Ascending aorta (tissue), 2 donors: Measurements from ENCODE around the gene ZBTB2. TPM values are rescaled to one million over a fixed set of nuclear protein-coding genes. Genes with fewer than 3 reads are reported as not detected.

Experiments
- DNase-seq, 2 donors: peaks; one replicate each; pipeline ENCODE4 v3.0.0-alpha.2; 2019; ENCODE audit warnings: low spot score in 2 of 2
- H3K27ac ChIP-seq, 2 donors: fragments of 200-600 bp; sonication (generic); one replicate each; pipeline ENCODE4 v1.5.1; 2016 to 2017; ENCODE audit warnings: mild to moderate bottlenecking in 1 of 2
- H3K27me3 ChIP-seq: fragments of 200-600 bp; sonication (generic); one replicate; pipeline ENCODE4 v1.5.1; 2017
- H3K36me3 ChIP-seq, 2 donors: fragments of 200-600 bp; sonication (generic); one replicate each; pipeline ENCODE4 v1.5.1; 2016
- H3K4me1 ChIP-seq, 2 donors: fragments of 200-600 bp; sonication (generic); one replicate each; pipeline ENCODE4 v1.5.1; 2016 to 2017; ENCODE audit warnings: mild to moderate bottlenecking in 1 of 2
- H3K4me3 ChIP-seq, 2 donors: fragments of 200-600 bp; sonication (generic); one replicate each; pipeline ENCODE4 v1.5.1; 2016 to 2017; ENCODE audit warnings: mild to moderate bottlenecking in 1 of 2
- H3K9me3 ChIP-seq, 2 donors: fragments of 200-600 bp; sonication (generic); one replicate each; pipeline ENCODE4 v1.5.1; 2016
- CTCF ChIP-seq, 3 experiments: fragments of 200-600 bp in 2 of 3; fragments of 450-650 bp in 1 of 3; sonication (generic) in 2 of 3; IDR thresholded peaks; one replicate each; pipeline ENCODE4 v1.5.1; 2016 to 2019; ENCODE audit warnings: antibody characterized with exemption in 3 of 3, mild to moderate bottlenecking in 1 of 3, moderate library complexity in 1 of 3
- intact Hi-C: fragments of 100-400 bp; cut with DNase I; formaldehyde crosslinking; loops from one replicate; pipeline ENCODE4 v1.15.1; 2023
- total RNA-seq: library from RNA; depleted of rRNA; stranded (reverse); fragments of >200 nt; gene quantifications from one replicate; pipeline ENCODE4 v1.1.0, GENCODE V29; 2016

ZBTB2 gene
- total RNA-seq, 1 donor from 2014 or later = 9.9 TPM

DNA sequence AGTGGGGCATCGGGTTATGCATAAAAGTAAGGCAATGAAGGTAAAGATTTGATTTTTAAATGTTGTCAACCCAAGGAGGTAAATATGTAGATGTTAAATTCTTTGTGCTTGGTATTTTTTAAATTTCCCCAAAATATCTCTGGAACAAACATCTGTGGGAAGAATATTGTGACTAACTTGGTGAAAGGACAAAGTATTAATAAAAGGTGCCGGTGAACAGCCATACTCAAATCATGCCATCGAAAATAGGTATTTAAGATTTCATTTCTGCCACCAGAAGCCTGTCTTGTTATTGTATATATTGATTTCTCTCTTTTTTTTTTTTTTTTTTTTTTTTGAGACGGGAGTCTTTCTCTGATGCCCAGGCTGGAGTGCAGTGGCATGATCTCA, 12.6 kb upstream of the ZBTB2 start:
- TF ChIP-seq CTCF (IDR thresholded peaks at IDR 0.05) = no peak
- DNase-seq = no peak
- Histone ChIP-seq H3K27me3 (no peaks in the 10 kb centered on the region), H3K4me3 (no peak overlapping the region), H3K36me3 (peaks cover 16 to 35% of the 10 kb centered on the region in 2 donors), H3K27ac (peak overlapping the region in 1 of 2 donors; percentile 4), H3K4me1 (peaks cover 0 to 9% of the 10 kb centered on the region in 2 donors), H3K9me3 (no peaks in the 10 kb centered on the region)
- intact Hi-C loops = no loop called here

GRCh38 chr6:151402228-151402627, 10.9 kb upstream of the ZBTB2 start:
- no peak overlapping the region for H3K27ac ChIP-seq
- H3K27me3 ChIP-seq = no peaks in the 10 kb centered on the region
- peaks cover 0 to 13% of the 10 kb centered on the region in 2 donors for H3K4me1 ChIP-seq
- no peak for TF ChIP-seq CTCF (IDR thresholded peaks at IDR 0.05)
- DNase-seq = no peak
- intact Hi-C loops = no loop called here
- H3K4me3 ChIP-seq = no peak overlapping the region
- H3K36me3 ChIP-seq = peaks cover 9 to 27% of the 10 kb centered on the region in 2 donors
- no peaks in the 10 kb centered on the region for H3K9me3 ChIP-seq

DNA sequence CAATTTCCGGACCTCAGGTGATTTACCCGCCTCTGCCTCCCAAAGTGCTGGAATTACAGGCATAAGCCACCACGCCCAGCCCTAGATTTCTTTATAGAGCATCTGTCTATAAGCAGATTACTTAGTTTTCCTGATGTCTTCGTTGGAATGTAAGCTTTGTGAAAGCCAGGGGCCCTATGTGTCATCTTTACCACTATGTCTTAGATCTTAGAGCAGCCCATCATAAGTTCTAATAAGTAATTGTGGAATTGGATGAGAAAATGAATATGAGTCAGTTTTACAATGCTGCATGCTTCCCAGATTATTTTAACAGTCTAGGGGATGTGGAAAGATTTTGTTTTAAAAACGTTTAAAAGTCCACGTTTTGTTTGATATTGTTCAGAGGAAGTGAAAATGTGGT, 9.1 kb upstream of the ZBTB2 start:
- H3K4me1 ChIP-seq = peaks cover 0 to 15% of the 10 kb centered on the region in 2 donors
- H3K9me3 ChIP-seq = no peaks in the 10 kb centered on the region
- no peak overlapping the region for H3K27ac ChIP-seq
- TF ChIP-seq CTCF (IDR thresholded peaks at IDR 0.05) = no peak
- peaks cover 4 to 27% of the 10 kb centered on the region in 2 donors for H3K36me3 ChIP-seq
- H3K4me3 ChIP-seq = no peak overlapping the region
- DNase-seq = no peak
- no peaks in the 10 kb centered on the region for H3K27me3 ChIP-seq
- intact Hi-C loops = no loop called here

GRCh38 chr6:151399679-151400078, 8.3 kb upstream of the ZBTB2 start:
- peaks cover 0 to 16% of the 10 kb centered on the region in 2 donors for H3K4me1 ChIP-seq
- H3K4me3 ChIP-seq = no peak overlapping the region
- TF ChIP-seq CTCF (IDR thresholded peaks at IDR 0.05) = no peak
- no peaks in the 10 kb centered on the region for H3K9me3 ChIP-seq
- intact Hi-C loops = no loop called here
- no peak for DNase-seq
- no peaks in the 10 kb centered on the region for H3K27me3 ChIP-seq
- H3K27ac ChIP-seq = no peak overlapping the region
- peaks cover 4 to 20% of the 10 kb centered on the region in 2 donors for H3K36me3 ChIP-seq

- Histone ChIP-seq H3K36me3 (peaks cover 0 to 4% of the 10 kb centered on the region in 2 donors), H3K4me3 (peak overlapping the region in 1 of 2 donors; percentile 76), H3K9me3 (no peaks in the 10 kb centered on the region), H3K27ac (peak overlapping the region in 1 of 2 donors; percentile 98), H3K4me1 (peaks cover 5 to 35% of the 10 kb centered on the region in 2 donors), H3K27me3 (no peaks in the 10 kb centered on the region)
- no peak for DNase-seq
- intact Hi-C loops = loop anchor here (5.0 kb wide), 2 partner anchors 44 to 84 kb away; no protein-coding TSS in a partner anchor
- TF ChIP-seq CTCF (IDR thresholded peaks at IDR 0.05) = no peak
These were observed 2.1 kb upstream of the ZBTB2 start for GRCh38 chr6:151393410-151393809.

GRCh38 chr6:151392427-151392826, 1.1 kb upstream of the ZBTB2 start:
- intact Hi-C loops = loop anchor here (5.0 kb wide), 2 partner anchors 45 to 85 kb away; no protein-coding TSS in a partner anchor
- Histone ChIP-seq H3K4me3 (peak overlapping the region; percentile 76 to 98), H3K9me3 (no peaks in the 10 kb centered on the region), H3K36me3 (peaks cover 0 to 2% of the 10 kb centered on the region in 2 donors), H3K27me3 (no peaks in the 10 kb centered on the region), H3K4me1 (peaks cover 5 to 36% of the 10 kb centered on the region in 2 donors), H3K27ac (peak overlapping the region; percentile 98 to 100)
- no peak for TF ChIP-seq CTCF (IDR thresholded peaks at IDR 0.05)
- DNase-seq = no peak
